K562 treated with DMSO at 1 percent for 48 hours (cell line): ENCODE measurements around the gene FKBP3. TPM values are rescaled to one million over a fixed set of nuclear protein-coding genes. Genes with fewer than 3 reads are reported as not detected.

Source experiments
- total RNA-seq: library from RNA; unstranded; fragments of 300-600 nt; gene quantifications from 2 replicates; pipeline ENCODE4 v1.2.3, GENCODE V29; 2022; ENCODE audit warnings: low replicate concordance; ENCODE audit errors: extremely low read depth

The FKBP3 gene
- not detected in 2 replicates for total RNA-seq

DNA sequence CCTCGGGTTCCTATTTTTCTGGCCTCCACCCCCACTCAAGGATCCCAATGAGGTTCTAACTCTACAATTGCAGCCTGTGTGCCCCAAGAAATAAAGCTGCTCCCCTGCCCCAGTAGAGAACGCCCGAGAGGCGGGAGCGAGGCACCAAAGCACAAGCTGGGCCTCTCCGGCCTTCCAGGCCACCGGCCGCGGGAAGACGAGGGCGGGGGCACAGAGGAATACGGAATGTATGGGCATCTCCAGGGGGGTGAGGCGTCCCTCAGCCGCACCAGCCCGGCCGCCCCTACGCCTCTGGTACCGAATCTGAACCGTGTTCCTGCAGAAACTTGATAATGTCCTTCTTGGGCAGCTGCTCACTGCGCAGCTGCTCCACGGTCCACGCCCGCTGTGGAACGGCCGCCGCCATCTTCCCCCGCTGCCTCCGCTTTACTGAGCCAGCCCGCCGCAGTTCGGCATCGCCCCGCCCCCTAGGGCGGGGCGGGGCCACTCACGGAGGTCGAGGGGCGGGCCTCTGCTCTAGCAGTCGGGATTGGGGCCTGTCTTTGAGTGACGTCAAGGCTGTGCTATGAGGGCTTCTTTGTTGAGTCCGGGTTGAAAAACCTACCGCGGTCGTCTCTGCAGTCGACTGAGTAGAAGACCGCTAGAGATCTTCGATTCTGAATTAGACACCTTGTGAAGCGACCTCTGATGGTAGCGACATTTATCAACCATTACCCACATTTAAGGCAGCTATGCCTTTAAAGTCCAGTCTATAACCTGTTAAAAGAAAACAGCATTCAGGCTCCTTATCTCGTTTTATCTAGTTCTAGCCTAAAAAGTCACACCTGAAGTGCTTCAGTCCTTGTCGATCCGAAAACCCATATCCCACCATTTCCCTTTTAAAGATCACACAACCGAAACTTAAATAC, at the start of gene FKBP3:
Gene FKBP3, minus strand, starts transcription at position 431 of the 908 bp plus-strand sequence. Its CDS starts 25 bp downstream, at position 406.

GRCh38 chr14:45135659-45136395, 1.5 kb upstream of the FKBP3 start, which contains the start of gene FANCM:
FANCM (plus strand) TSS chr14:45135930; CDS start chr14:45136032, 102 bp downstream.

DNA sequence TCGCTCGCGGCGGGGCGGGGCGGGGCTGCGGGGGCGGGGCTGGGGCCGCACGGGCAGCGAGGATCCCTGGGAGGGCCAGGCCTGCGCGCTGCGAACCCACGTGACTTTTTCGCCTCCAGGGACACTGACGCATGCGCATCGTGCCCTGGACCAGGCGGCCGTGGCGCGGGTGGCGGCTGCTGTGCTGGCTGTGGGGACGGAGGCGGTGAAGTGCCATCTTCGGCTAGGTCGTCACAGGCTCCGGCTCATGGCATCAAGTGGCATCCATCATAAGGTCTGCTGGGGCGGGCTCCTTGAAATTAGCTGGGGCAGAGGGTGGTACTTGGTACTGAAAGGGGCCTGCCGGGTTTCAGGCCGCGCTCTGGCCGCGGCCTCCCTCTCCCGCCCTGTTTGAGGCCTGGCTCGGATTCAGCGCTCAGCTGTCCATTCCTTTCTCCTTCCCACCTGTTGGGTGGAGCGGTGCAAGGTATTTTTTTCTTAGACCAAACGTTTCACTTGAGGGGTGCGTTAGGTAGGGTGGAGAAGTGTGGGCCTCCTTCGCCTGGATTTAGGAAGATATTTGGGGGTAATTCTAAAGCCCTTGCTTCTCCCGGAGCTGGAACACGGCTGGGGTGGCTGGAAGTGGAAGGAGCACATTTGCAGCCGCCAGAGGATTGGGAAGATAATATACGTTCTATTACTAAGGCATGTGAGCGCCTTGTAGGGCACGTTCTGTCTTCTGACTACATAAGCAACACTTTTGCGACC, 50.1 kb downstream of the FKBP3 start, which contains the start of gene PRPF39:
Gene PRPF39, plus strand, starts transcription at position 141 of the 747 bp plus-strand sequence. CDS start 11,124 bp downstream, outside the sequence.

Other genes with a start within 250 kb of the FKBP3 start
- not detected in 2 replicates for gene KLHL28, start 172.5 kb downstream of the FKBP3 start, total RNA-seq
- gene TOGARAM1, start 172.3 kb downstream of the FKBP3 start, total RNA-seq, result not detected in 2 replicates
- not detected in 2 replicates for gene PRPF39, start 50.4 kb downstream of the FKBP3 start, total RNA-seq
- not detected in 2 replicates for gene FANCM, start 1.4 kb upstream of the FKBP3 start, total RNA-seq
- not detected in 2 replicates for gene MIS18BP1, start 118.7 kb upstream of the FKBP3 start, total RNA-seq